NB4 (cell line): Measurements from ENCODE around the gene TRANK1.

Source experiments
- CTCF ChIP-seq: IDR thresholded peaks from one replicate; pipeline ENCODE4 v1.5.1; 2012; ENCODE audit warnings: low read depth, low read length
- POLR2A ChIP-seq: IDR thresholded peaks from 2 replicates; pipeline ENCODE4 v1.6.1; 2011; ENCODE audit warnings: mild to moderate bottlenecking; ENCODE audit not compliant: insufficient read length; ENCODE audit errors: extremely low read depth

- TF ChIP-seq CTCF (no peak), POLR2A (no peak)
Observed at GRCh38 chr3:36944012-36944640, 728 bp downstream of the TRANK1 start.
